ENCODE results near the gene ANKHD1.
A peak's percentile ranks its signal among the peaks of the same experiment; 100 is the strongest.

Gene ANKHD1, protein sequence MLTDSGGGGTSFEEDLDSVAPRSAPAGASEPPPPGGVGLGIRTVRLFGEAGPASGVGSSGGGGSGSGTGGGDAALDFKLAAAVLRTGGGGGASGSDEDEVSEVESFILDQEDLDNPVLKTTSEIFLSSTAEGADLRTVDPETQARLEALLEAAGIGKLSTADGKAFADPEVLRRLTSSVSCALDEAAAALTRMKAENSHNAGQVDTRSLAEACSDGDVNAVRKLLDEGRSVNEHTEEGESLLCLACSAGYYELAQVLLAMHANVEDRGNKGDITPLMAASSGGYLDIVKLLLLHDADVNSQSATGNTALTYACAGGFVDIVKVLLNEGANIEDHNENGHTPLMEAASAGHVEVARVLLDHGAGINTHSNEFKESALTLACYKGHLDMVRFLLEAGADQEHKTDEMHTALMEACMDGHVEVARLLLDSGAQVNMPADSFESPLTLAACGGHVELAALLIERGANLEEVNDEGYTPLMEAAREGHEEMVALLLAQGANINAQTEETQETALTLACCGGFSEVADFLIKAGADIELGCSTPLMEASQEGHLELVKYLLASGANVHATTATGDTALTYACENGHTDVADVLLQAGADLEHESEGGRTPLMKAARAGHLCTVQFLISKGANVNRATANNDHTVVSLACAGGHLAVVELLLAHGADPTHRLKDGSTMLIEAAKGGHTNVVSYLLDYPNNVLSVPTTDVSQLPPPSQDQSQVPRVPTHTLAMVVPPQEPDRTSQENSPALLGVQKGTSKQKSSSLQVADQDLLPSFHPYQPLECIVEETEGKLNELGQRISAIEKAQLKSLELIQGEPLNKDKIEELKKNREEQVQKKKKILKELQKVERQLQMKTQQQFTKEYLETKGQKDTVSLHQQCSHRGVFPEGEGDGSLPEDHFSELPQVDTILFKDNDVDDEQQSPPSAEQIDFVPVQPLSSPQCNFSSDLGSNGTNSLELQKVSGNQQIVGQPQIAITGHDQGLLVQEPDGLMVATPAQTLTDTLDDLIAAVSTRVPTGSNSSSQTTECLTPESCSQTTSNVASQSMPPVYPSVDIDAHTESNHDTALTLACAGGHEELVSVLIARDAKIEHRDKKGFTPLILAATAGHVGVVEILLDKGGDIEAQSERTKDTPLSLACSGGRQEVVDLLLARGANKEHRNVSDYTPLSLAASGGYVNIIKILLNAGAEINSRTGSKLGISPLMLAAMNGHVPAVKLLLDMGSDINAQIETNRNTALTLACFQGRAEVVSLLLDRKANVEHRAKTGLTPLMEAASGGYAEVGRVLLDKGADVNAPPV (N-terminal part only)

DNA sequence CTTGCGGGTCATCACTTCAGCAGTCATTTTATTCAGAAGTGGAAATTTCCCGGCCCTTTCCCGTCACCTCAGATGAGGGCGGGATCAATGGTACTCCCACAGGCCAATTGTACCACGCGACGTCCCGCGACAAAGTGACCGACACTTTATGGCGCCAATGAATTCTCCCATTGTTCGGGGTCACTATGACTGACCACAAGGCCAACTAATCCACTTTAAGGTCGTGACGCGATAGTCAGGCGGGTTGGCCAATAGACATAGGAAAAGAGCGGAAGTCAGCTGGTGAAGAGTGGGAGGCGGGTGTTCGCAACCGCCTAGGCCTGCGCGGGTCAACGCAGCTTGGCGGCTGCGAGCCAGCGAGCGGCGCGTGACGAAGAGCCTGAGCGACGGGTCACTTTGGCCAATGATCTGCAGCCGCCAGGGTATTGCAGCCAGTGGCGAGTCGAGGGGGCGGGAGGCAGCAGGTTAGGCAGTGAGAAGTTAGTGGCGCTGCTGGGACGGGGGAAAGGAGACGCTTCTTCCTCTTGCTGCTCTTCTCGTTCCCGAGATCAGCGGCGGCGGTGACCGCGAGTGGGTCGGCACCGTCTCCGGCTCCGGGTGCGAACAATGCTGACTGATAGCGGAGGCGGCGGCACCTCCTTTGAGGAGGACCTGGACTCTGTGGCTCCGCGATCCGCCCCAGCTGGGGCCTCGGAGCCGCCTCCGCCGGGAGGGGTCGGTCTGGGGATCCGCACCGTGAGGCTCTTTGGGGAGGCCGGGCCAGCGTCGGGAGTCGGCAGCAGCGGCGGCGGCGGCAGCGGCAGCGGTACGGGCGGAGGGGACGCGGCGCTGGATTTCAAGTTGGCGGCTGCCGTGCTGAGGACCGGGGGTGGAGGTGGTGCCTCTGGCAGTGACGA lies at the start of gene ANKHD1:
Gene ANKHD1 (plus strand): TSS at position 472 of the 896 bp plus-strand sequence. CDS start 135 bp downstream, at position 607.
- peak; percentile 95 for DNase-seq

DNA sequence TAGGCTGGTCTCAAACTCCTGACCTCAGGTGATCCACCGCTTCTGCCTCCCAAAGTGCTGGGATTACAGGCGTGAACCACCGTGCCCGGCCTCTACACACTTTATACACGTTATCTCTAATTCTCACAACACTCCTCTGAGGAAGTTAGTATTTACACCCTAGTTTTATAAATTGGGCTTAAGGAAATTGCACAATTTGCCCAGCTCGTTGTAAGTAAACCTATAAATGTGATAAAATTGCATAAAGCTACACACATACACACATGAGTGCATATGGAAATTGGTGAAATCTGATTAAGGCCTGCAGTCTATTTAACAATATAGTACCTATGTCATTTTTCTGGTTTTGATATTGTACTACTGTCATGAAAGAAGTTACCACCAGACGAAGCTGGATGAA lies 46.1 kb upstream of the ANKHD1 start:
- no peak for DNase-seq

DNA sequence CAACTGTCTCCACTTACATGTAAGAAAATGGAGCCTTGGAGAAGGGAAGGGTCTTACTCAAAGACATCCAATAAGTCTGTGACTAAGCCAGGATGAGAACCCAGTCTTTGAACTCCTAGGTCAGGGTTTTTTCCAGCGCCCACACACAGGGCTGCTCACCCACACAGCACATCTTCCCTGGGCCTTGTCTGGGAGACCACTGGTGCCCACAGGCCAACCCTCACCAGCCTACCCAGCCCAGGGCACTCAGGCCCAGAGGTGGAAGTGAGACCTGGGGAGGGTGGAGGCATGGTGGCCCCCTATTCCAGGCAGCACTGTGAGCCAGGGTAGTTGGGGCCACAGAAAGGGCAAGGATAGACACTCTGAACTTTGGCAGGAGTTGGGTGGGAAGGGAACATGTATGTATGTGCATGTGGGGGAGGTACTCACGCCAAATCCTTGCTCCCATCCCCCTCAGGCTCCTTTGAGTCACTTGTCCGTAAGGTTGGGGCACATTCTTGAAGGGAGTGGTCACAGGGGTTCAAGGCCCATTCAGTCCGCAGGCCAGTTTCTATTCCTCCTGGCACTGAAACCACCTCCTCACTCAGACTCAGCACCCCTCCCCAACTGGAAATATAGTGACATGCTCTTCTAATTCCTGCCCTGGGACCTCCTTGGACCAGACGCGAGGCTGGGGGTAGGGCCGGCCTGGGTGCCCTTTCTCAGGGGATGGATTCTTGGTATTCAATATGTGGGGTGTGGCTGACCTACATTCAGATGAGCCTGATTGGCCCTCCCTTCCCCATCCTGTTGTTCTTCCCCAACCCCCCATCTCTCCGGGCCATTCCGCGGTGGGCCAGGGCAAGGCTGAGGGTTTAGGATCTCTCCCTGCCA lies 44.5 kb upstream of the ANKHD1 start:
- no peak for DNase-seq

DNA sequence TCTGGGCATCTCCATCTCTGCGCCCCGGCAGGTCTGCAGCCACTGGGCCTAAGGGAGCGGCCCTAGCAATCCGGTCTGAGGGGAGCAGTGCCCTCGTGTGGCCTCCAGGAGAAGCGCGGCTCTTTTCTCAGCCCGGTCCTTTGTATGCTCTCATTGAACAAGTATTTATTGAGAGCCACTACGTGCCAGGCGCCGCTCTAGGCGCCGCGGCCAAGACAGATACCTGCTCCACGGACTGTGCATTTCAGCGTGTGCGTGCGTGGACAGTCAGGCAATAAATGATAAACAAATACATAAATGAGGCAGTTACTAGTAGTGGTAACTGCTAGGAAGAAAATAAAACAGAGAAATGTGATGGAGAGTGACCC lies 43.9 kb upstream of the ANKHD1 start:
- peak; percentile 60 for DNase-seq

DNA sequence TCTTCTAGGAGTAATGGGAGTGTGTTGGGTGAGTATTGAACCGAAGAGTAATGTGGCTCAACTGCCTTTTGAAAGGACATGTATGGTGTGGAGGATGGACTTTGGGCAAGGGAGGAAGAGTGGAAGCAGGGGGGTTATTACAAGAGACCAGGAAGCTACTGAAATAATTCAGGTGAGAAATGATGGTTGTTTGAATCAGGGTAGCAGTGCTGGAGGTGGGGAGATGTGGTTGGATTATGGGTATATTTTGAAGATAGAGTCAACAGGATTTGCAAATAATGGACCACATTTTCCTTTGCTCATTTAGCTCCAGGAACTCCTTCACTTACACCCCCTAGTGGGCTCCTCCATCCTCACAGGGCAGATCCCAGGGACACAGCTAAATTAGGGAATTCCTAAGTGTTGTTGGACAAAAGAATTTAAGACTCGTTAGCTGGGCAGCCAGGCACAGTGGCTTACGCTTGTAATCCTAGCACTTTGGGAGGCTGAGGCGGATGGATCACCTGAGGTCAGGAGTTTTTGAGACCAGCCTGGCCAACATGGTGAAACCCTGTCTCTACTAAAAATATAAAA lies 42.8 kb upstream of the ANKHD1 start:
- DNase-seq: no peak

DNA sequence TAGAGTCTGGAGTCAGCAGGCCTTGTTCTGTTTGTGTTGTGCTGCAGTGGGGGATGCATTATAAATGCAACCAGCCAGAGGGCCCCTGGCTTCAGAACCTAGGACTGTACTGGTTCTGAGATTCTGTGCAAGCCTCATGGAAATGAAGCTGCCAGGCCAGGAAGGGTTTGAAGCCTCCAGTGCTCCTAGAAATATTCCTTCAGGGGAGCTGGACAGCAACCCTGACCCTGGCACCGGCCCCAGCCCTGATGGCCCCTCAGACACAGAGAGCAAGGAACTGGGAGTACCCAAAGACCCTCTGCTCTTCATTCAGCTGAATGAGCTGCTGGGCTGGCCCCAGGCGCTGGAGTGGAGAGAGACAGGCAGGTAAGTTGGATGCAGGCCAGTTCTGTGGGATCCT lies 41.5 kb upstream of the ANKHD1 start, which contains the start of gene SLC4A9:
Gene SLC4A9 (plus strand): TSS at position 94 of the 400 bp plus-strand sequence. CDS start 43 bp downstream, at position 137.
- no peak for DNase-seq

DNA sequence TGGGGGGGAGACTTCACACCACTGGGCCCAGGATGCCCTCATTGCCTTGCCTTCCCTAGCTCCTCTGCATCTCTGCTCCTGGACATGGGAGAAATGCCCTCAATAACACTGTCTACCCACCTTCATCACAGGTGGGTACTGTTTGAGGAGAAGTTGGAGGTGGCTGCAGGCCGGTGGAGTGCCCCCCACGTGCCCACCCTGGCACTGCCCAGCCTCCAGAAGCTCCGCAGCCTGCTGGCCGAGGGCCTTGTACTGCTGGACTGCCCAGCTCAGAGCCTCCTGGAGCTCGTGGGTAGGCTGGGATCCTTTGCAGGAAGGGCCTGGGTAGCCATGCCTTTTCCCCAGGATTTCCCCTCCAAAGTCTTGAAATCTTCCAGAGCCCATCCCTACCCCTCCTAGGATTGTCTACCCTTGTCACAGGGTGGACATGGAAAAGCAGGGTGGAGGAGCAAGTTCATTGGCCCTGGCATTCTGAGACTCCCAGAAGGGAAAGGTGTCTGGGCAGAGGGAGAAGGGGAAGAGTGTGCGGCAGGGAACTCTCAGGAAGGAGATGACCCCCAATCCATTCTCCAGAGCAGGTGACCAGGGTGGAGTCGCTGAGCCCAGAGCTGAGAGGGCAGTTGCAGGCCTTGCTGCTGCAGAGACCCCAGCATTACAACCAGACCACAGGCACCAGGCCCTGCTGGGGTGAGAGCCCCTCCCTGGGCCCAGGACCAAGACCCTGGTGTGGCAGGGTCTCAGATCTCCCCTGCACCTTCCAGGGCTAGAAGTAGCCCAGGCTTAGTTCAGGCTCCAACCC lies 40.8 kb upstream of the ANKHD1 start:
- no peak for DNase-seq

DNA sequence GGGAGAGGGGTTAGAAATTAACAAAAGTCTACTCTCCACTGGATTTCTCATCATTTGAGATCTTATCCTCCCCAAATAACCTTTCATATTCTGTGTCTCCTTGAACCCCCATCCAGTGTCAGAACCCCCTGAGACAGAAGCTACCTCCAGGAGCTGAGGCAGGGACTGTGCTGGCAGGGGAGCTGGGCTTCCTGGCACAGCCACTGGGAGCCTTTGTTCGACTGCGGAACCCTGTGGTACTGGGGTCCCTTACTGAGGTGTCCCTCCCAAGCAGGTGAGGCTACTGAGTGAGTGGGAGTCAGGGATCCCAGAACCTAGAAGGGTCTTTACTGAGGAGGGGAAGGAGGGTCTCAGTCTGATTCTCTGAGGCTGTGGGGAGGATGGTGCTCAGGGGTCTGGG lies 39.7 kb upstream of the ANKHD1 start:
- DNase-seq: no peak

DNA sequence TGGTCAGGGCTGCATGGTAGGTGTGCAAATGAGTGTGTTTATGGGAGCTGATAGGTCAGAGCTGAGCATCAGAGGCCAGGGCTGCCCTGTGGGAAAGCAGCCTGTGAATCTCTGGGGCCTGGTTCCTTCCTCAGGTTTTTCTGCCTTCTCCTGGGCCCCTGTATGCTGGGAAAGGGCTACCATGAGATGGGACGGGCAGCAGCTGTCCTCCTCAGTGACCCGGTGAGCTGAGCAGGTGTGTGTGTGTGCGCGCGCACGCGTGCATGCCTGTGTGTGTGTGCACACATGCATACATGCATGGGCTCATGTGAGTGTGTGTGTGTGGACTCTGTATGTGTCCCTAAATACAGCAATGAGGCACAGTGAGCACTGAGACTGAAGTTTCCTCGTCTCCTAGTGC lies 39.3 kb upstream of the ANKHD1 start:
- DNase-seq: no peak

DNA sequence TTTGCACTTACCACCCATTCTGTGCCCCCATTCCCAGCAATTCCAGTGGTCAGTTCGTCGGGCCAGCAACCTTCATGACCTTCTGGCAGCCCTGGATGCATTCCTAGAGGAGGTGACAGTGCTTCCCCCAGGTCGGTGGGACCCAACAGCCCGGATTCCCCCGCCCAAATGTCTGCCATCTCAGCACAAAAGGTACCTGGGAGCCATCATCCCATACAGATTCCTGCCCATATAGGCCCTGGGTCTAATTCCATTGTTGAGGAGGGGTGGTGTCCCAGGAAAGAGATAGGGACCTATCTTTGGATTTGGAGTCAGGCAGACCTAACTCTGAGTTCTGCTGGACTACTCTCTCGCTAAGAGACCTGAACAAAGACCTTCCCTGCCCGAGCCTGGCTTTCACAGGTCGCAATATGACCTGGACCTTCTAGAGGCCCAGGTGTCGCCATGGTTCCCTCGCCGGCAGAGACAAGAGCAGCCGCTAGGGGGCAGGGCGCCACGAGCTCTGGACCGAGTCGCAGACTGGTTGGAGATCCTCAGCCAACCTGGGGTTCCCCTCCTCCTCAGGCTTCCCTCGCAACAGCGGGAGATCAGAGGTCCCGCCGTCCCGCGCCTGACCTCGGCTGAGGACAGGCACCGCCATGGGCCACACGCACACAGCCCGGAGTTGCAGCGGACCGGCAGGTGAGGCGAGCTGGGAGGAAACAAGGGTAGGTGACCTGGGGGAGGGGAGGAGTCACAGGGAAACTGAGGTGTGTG lies 38.6 kb upstream of the ANKHD1 start:
- peak; percentile 71 for DNase-seq

DNA sequence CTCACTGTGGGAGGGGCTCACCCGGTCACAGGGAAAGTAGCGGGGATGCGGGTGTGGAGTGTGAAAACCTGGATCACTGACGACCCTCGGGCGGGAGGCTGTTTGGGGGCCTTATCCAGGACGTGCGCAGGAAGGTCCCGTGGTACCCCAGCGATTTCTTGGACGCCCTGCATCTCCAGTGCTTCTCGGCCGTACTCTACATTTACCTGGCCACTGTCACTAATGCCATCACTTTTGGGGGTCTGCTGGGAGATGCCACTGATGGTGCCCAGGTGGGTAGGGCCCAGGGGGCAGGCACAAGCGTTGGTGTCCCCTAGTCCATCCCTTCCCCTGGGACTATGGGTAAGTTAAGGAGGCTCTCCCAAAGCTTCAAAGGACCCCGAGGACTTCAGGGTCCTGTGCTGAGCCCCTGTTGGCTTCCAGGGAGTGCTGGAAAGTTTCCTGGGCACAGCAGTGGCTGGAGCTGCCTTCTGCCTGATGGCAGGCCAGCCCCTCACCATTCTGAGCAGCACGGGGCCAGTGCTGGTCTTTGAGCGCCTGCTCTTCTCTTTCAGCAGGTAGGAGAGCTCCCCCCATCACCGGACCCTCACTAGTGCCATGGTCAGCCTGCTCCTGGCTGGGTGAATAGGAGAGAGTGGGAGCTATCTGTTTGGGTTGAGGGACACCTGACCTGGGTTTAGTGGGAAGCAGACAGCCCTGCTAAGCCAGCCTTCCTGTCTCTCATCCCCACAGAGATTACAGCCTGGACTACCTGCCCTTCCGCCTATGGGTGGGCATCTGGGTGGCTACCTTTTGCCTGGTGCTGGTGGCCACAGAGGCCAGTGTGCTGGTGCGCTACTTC lies 37.8 kb upstream of the ANKHD1 start:
- DNase-seq: no peak

DNA sequence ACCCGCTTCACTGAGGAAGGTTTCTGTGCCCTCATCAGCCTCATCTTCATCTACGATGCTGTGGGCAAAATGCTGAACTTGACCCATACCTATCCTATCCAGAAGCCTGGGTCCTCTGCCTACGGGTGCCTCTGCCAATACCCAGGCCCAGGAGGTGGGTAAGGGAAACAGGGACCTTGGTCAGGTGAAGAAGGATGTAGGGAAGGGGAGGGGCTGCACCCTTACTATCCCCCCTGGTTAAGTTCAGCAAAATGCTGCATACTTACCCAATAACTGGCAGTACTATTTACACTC lies 37.2 kb upstream of the ANKHD1 start:
- DNase-seq: no peak

DNA sequence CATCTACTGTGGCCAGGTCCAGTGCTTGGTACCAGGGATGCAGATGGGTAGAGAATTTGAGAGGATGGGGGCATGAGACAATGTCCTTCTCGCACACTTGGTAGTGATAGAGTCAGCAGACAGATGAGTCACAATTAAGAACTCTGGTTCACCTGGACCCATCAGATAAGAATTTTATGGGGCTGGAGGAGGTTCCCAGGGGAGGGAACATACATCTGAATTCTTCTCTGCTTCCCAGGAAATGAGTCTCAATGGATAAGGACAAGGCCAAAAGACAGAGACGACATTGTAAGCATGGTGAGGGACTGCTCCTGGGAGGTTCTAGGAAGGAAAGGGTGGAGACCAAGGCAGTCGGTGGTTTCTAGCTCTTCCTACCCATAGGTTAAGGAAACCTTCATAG lies 36.4 kb upstream of the ANKHD1 start:
- no peak for DNase-seq

DNA sequence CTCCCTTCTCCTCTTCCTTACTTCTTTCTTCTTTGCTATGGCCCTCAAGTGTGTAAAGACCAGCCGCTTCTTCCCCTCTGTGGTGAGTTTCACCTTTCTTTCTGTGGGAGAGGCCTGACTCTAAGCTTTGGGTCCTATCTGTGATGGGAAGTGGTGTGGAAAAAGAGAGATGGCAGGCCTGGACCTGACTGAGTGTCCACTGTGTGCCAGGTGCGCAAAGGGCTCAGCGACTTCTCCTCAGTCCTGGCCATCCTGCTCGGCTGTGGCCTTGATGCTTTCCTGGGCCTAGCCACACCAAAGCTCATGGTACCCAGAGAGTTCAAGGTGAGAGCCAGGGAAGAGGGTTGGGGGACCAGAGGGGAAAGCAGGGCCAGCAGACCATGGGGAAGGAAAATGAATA lies 35.7 kb upstream of the ANKHD1 start:
- no peak for DNase-seq

DNA sequence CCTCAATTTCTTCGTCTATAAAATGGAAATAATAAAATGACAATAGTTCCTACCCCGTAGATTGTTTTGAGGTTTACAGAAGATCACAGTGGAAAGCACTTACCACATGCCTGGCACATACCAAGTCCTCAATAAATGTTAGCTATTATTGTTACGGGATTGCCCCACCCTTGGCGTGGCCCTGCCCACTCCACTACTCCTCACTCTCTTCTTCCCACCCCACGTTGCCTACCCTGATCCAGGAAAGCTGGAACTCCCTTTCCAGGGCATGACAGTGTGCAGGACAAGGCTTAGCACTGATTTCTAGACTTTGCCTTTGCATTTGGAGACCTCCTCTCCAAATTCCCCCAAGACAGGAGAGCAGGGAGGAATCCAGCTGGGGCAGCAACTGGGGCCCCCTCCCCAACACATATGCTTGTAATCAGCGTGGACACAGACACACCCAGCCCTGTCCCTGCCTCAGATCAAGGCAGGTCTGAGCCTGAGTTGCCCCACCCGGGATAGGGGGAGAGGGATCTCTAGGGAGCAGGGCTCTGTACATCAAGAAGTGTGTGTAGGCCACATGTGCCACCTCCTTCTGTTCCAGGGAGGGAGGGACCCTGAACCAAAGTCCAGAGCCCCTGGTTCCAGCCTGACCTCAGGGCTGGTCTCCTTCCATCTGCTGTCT lies 34.9 kb upstream of the ANKHD1 start:
- no peak for DNase-seq

DNA sequence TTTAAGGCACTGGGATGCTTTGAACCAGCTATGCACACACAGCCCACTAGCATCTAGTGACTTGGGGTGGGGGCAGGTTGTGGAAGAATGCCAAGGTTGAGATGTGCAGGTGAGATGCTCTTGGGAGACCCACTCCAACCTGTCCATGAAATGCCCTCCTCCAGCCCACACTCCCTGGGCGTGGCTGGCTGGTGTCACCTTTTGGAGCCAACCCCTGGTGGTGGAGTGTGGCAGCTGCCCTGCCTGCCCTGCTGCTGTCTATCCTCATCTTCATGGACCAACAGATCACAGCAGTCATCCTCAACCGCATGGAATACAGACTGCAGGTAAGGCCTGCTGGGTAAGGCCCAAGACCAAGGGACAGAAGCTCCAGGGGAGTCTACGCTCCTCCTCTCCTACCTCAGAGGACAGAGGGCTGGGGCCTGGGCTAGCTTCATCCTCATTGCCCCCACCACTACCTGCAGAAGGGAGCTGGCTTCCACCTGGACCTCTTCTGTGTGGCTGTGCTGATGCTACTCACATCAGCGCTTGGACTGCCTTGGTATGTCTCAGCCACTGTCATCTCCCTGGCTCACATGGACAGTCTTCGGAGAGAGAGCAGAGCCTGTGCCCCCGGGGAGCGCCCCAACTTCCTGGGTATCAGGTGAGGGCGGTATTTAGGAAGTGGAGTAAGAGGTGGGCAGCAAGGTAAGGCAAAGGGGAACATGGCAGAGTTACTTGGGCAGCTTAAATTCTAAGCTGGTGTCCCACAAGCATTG lies 34.2 kb upstream of the ANKHD1 start:
- no peak for DNase-seq

Data from activated CD4-positive, alpha-beta T cell treated with anti-CD3 and anti-CD28 coated beads for 1 hour (primary cell).